ENCODE data around the gene COL6A3. TPM values are rescaled to one million over a fixed set of nuclear protein-coding genes. Genes with fewer than 3 reads are reported as not detected.

COL6A3 gene
- total RNA-seq, 1 donor from 2014 or later, result 4.9 TPM

DNA sequence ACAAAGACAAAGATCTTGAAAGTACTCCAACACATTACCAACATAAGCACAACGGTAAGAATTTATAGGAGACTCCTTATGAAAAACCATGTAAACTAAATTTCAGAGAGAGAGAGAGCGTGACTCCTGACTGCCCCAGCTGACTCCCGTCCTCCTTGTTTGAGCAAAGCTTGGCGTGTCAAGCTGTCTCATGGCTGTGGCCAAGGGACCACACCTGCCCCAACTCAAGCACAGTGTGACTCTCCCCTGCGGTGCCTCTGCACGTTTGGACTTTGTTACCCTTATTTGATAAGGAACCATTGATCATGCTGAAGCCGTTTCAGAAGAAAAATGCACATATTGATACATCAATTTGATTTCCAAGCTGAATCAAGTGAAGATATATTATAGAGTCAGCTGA, 124.8 kb downstream of the COL6A3 start:
- TF ChIP-seq CTCF (conservative IDR thresholded peaks at IDR 0.05), result no peak
- no peaks in the 10 kb centered on the region for H3K36me3 Mint-ChIP-seq (ENCODE audit: low read depth)
- H3K9me3 Mint-ChIP-seq, result peaks cover 5% of the 10 kb centered on the region
- DNase-seq (ENCODE audit: low read depth, low spot score), result no peak
- peaks cover 2% of the 10 kb centered on the region for H3K27me3 Mint-ChIP-seq (ENCODE audit: low read depth)
- no peak overlapping the region for H3K27ac Mint-ChIP-seq (ENCODE audit: unreplicated experiment)
- H3K4me1 Mint-ChIP-seq, result peaks cover 8% of the 10 kb centered on the region
- H3K4me3 Mint-ChIP-seq, result no peak overlapping the region

GRCh38 chr2:237287872-237288271, 126.1 kb downstream of the COL6A3 start:
- TF ChIP-seq CTCF (conservative IDR thresholded peaks at IDR 0.05), result no peak
- peaks cover 8% of the 10 kb centered on the region for H3K4me1 Mint-ChIP-seq
- no peak overlapping the region for H3K27ac Mint-ChIP-seq (ENCODE audit: unreplicated experiment)
- peaks cover 5% of the 10 kb centered on the region for H3K9me3 Mint-ChIP-seq
- H3K36me3 Mint-ChIP-seq (ENCODE audit: low read depth), result no peaks in the 10 kb centered on the region
- H3K4me3 Mint-ChIP-seq, result no peak overlapping the region
- no peak for DNase-seq (ENCODE audit: low read depth, low spot score)
- H3K27me3 Mint-ChIP-seq (ENCODE audit: low read depth), result peaks cover 2% of the 10 kb centered on the region

GRCh38 chr2:237283131-237283928, 130.6 kb downstream of the COL6A3 start:
- no peak overlapping the region for H3K4me3 Mint-ChIP-seq
- no peaks in the 10 kb centered on the region for H3K36me3 Mint-ChIP-seq (ENCODE audit: low read depth)
- no peaks in the 10 kb centered on the region for H3K27me3 Mint-ChIP-seq (ENCODE audit: low read depth)
- H3K4me1 Mint-ChIP-seq, result no peaks in the 10 kb centered on the region
- DNase-seq (ENCODE audit: low read depth, low spot score), result no peak
- H3K9me3 Mint-ChIP-seq, result peaks cover 5% of the 10 kb centered on the region
- TF ChIP-seq CTCF (conservative IDR thresholded peaks at IDR 0.05), result no peak
- no peak overlapping the region for H3K27ac Mint-ChIP-seq (ENCODE audit: unreplicated experiment)

GRCh38 chr2:237282568-237283128, 131.3 kb downstream of the COL6A3 start:
- no peak for TF ChIP-seq CTCF (conservative IDR thresholded peaks at IDR 0.05)
- no peaks in the 10 kb centered on the region for H3K4me1 Mint-ChIP-seq
- peaks cover 3% of the 10 kb centered on the region for H3K9me3 Mint-ChIP-seq
- no peak overlapping the region for H3K27ac Mint-ChIP-seq (ENCODE audit: unreplicated experiment)
- DNase-seq (ENCODE audit: low read depth, low spot score), result no peak
- H3K4me3 Mint-ChIP-seq, result no peak overlapping the region
- H3K36me3 Mint-ChIP-seq (ENCODE audit: low read depth), result no peaks in the 10 kb centered on the region
- H3K27me3 Mint-ChIP-seq (ENCODE audit: low read depth), result no peaks in the 10 kb centered on the region

GRCh38 chr2:237281836-237282306, 132.1 kb downstream of the COL6A3 start:
- Mint-ChIP-seq H3K36me3 (ENCODE audit: low read depth) (no peaks in the 10 kb centered on the region), H3K9me3 (peaks cover 2% of the 10 kb centered on the region), H3K27me3 (ENCODE audit: low read depth) (no peaks in the 10 kb centered on the region), H3K4me1 (no peaks in the 10 kb centered on the region), H3K27ac (ENCODE audit: unreplicated experiment) (no peak overlapping the region), H3K4me3 (no peak overlapping the region)
- no peak for DNase-seq (ENCODE audit: low read depth, low spot score)
- no peak for TF ChIP-seq CTCF (conservative IDR thresholded peaks at IDR 0.05)
